ENCODE measurements around the gene FRAT1.

Gene FRAT1

GRCh38 chr10:97349752-97350513, 30.9 kb downstream of the FRAT1 start:
- no peak for DNase-seq (ENCODE audit: low read depth)
- in situ Hi-C loops (cut with HindIII; ENCODE audit: low sequenced_read_pairs): no loop called here
- TF ChIP-seq CTCF (IDR thresholded peaks at IDR 0.05; ENCODE audit: low read depth, low read length, missing control alignments): no peak
- H3K4me3 ChIP-seq (ENCODE audit: low read depth, low read length): no peak overlapping the region

- no peak overlapping the region for H3K4me3 ChIP-seq (ENCODE audit: low read depth, low read length)
- TF ChIP-seq CTCF (IDR thresholded peaks at IDR 0.05; ENCODE audit: low read depth, low read length, missing control alignments): no peak
- in situ Hi-C loops (cut with HindIII; ENCODE audit: low sequenced_read_pairs): no loop called here
- no peak for DNase-seq (ENCODE audit: low read depth)
Measured at GRCh38 chr10:97353945-97354344, 34.9 kb downstream of the FRAT1 start.

GRCh38 chr10:97355571-97355975, 36.5 kb downstream of the FRAT1 start:
- no peak overlapping the region for H3K4me3 ChIP-seq (ENCODE audit: low read depth, low read length)
- in situ Hi-C loops (cut with HindIII; ENCODE audit: low sequenced_read_pairs): no loop called here
- no peak for DNase-seq (ENCODE audit: low read depth)
- peak; percentile 58 for TF ChIP-seq CTCF (IDR thresholded peaks at IDR 0.05; ENCODE audit: low read depth, low read length, missing control alignments)

GRCh38 chr10:97356318-97356914, 37.3 kb downstream of the FRAT1 start:
- no peak for TF ChIP-seq CTCF (IDR thresholded peaks at IDR 0.05; ENCODE audit: low read depth, low read length, missing control alignments)
- in situ Hi-C loops (cut with HindIII; ENCODE audit: low sequenced_read_pairs): no loop called here
- no peak for DNase-seq (ENCODE audit: low read depth)
- H3K4me3 ChIP-seq (ENCODE audit: low read depth, low read length): no peak overlapping the region

GRCh38 chr10:97356918-97357317, 37.8 kb downstream of the FRAT1 start:
- no peak overlapping the region for H3K4me3 ChIP-seq (ENCODE audit: low read depth, low read length)
- in situ Hi-C loops (cut with HindIII; ENCODE audit: low sequenced_read_pairs): no loop called here
- TF ChIP-seq CTCF (IDR thresholded peaks at IDR 0.05; ENCODE audit: low read depth, low read length, missing control alignments): no peak
- no peak for DNase-seq (ENCODE audit: low read depth)

DNA sequence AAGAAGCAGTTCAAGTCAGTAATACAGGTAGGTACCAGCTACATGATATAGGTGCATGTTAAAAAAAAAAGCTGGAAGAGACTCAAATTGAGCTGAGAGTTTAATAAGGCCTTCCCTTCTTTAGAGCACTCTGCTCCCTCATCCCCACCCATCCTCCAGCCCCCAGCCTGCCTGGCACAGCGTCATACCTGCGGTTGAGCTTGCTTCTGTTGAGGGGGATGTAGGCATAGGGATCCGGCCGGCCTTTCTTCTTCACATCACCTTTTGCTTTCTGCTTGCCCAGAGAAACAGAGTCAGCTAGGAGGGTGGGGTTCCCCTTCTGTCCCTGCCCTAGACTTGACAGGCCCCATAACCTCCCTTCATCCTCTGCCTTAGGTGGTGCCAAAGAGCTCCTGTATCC, 39.3 kb downstream of the FRAT1 start:
- no peak for DNase-seq (ENCODE audit: low read depth)
- no peak overlapping the region for H3K4me3 ChIP-seq (ENCODE audit: low read depth, low read length)
- TF ChIP-seq CTCF (IDR thresholded peaks at IDR 0.05; ENCODE audit: low read depth, low read length, missing control alignments): no peak
- in situ Hi-C loops (cut with HindIII; ENCODE audit: low sequenced_read_pairs): no loop called here

Data from astrocyte of the cerebellum (primary cell).